Right kidney (tissue), 9 donors: ENCODE data around the gene ZNF429.
"Not testable (repeated sequence)": the region's sequence is repeated elsewhere in the genome, so short reads cannot be mapped to it uniquely, and the experiment has no call there.

Source experiments
- DNase-seq: peaks from one replicate; pipeline ENCODE4 v3.0.0-alpha.2; 2016
- long read RNA-seq, 8 donors: transcript quantifications; one replicate each; lab custom pipeline, GENCODE V29; 2026

ZNF429 gene
- long read RNA-seq, donor 1, partial matches to known transcripts: 0 of 4 reads
- long read RNA-seq, donor 1, other reads (novel, unspliced or antisense): 0 of 4 reads
- long read RNA-seq, donor 2, partial matches to known transcripts: 0 of 1 reads
- long read RNA-seq, donor 2, other reads (novel, unspliced or antisense): 0 of 1 reads
- long read RNA-seq, donor 3, partial matches to known transcripts: 0 of 1 reads
- long read RNA-seq, donor 3, other reads (novel, unspliced or antisense): 0 of 1 reads
- long read RNA-seq, donor 4, partial matches to known transcripts: 5 of 7 reads
- long read RNA-seq, donor 4, other reads (novel, unspliced or antisense): 0 of 7 reads
- long read RNA-seq, donor 5, partial matches to known transcripts: 0 of 4 reads
- long read RNA-seq, donor 5, other reads (novel, unspliced or antisense): 0 of 4 reads
- long read RNA-seq, donor 6, partial matches to known transcripts: 0 of 1 reads
- long read RNA-seq, donor 6, other reads (novel, unspliced or antisense): 0 of 1 reads
- long read RNA-seq, donor 7: 0 reads
- long read RNA-seq, donor 8, partial matches to known transcripts: 0 of 7 reads
- long read RNA-seq, donor 8, other reads (novel, unspliced or antisense): 7 of 7 reads

- DNase-seq: peak; percentile 97
Observed at GRCh38 chr19:21505459-21506451, at the start of gene ZNF429. ZNF429 (plus strand) TSS chr19:21505602; CDS start chr19:21505772, 170 bp downstream.

- DNase-seq: no peak
Observed at GRCh38 chr19:21460686-21461085, 44.7 kb upstream of the ZNF429 start.

- no peak for DNase-seq
Observed at GRCh38 chr19:21462540-21462939, 42.9 kb upstream of the ZNF429 start.

- peak; percentile 88 for DNase-seq
Observed at GRCh38 chr19:21463449-21464105, 41.8 kb upstream of the ZNF429 start.

GRCh38 chr19:21466627-21467026 is 38.8 kb upstream of the ZNF429 start:
- DNase-seq: no peak

- no peak for DNase-seq
Observed at GRCh38 chr19:21468791-21469190, 36.6 kb upstream of the ZNF429 start.

GRCh38 chr19:21472507-21472906 is 32.9 kb upstream of the ZNF429 start:
- DNase-seq: no peak

GRCh38 chr19:21474671-21475181 is 30.7 kb upstream of the ZNF429 start:
- peak; percentile 95 for DNase-seq

GRCh38 chr19:21482361-21482760 is 23.0 kb upstream of the ZNF429 start:
- DNase-seq: not testable (repeated sequence)

GRCh38 chr19:21482863-21483276 is 22.5 kb upstream of the ZNF429 start:
- DNase-seq: no peak

- DNase-seq: no peak
Observed at GRCh38 chr19:21483589-21484170, 21.7 kb upstream of the ZNF429 start.

- no peak for DNase-seq
Observed at GRCh38 chr19:21484631-21485030, 20.8 kb upstream of the ZNF429 start.

GRCh38 chr19:21485926-21486325 is 19.5 kb upstream of the ZNF429 start:
- DNase-seq: no peak

GRCh38 chr19:21487969-21488368 is 17.4 kb upstream of the ZNF429 start:
- no peak for DNase-seq

- no peak for DNase-seq
Observed at GRCh38 chr19:21491146-21491545, 14.3 kb upstream of the ZNF429 start.

GRCh38 chr19:21492947-21493906 is 12.2 kb upstream of the ZNF429 start:
- no peak for DNase-seq

GRCh38 chr19:21496876-21497275 is 8.5 kb upstream of the ZNF429 start:
- no peak for DNase-seq

- no peak for DNase-seq
Observed at GRCh38 chr19:21498651-21499050, 6.8 kb upstream of the ZNF429 start.

GRCh38 chr19:21508198-21508597 is 2.8 kb downstream of the ZNF429 start:
- DNase-seq: no peak

- DNase-seq: not testable (repeated sequence)
Observed at GRCh38 chr19:21511058-21511457, 5.7 kb downstream of the ZNF429 start.
